ENCODE results near the gene FMN1.

DNA sequence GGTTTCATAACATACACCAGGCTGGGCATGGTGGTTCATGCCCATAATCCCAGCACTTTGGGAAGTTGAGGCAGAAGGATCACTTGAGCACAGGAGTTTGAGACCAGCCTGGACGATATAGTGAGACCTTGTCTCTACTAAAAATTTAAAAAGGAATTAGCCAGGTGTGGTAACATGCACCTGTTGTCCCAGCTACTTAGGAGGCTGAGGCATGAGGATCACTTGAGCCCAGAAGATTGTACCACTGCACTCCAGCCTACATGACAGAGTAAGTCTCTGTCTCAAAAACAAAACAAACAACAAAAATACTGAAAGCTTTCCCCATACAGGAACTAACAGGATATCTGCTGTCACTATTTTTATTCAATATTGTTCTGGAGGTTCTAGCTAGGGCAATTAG, 455.8 kb downstream of the FMN1 start:
- no peak for TF ChIP-seq POLR2AphosphoS5 (IDR thresholded peaks at IDR 0.05; ENCODE audit: low read depth, low read length)
- no peak for TF ChIP-seq POLR2A (IDR thresholded peaks at IDR 0.05; ENCODE audit: low read depth, low read length)
- no peak for TF ChIP-seq TAF1 (IDR thresholded peaks at IDR 0.05; ENCODE audit: borderline replicate concordance, low read depth, low read length)

Data from GM12892 (cell line).